Keratinocyte (primary cell): ENCODE results near the gene FURIN.

Experiments used
- CTCF ChIP-seq, 3 experiments: IDR thresholded peaks in 1 of 3; conservative IDR thresholded peaks in 1 of 3; optimal IDR thresholded peaks in 1 of 3; 2 replicates in 2 of 3; 3 replicates in 1 of 3; pipeline versions ENCODE3 to v1.5.1; 2011; ENCODE audit warnings: low read length in 3 of 3, mild to moderate bottlenecking in 3 of 3, moderate library complexity in 2 of 3, control low read depth in 1 of 3, inconsistent platforms in 1 of 3; ENCODE audit not compliant: insufficient read depth in 2 of 3; ENCODE audit errors: extremely low read depth in 1 of 3
- EZH2 ChIP-seq: IDR thresholded peaks from one replicate; pipeline ENCODE4 v1.6.1; 2012; ENCODE audit warnings: inconsistent platforms, mild to moderate bottlenecking, low read length, moderate library complexity

- no peak for TF ChIP-seq EZH2
- TF ChIP-seq CTCF (optimal IDR thresholded peaks at IDR 0.05 in 1 of 3, IDR thresholded peaks at IDR 0.05 in 1 of 3, conservative IDR thresholded peaks at IDR 0.05 in 1 of 3; ENCODE audit: extremely low read depth in 1 of 3, insufficient read depth in 2 of 3, low read length in 3 of 3): no peak
Observed at GRCh38 chr15:90876512-90877170, 8.3 kb downstream of the FURIN start.
